NCI-H526 (cell line): Measurements from ENCODE around the gene PTPRZ1.
A peak's percentile ranks its signal among the peaks of the same experiment; 100 is the strongest.

Source experiments
- DNase-seq, 2 experiments: peaks; one replicate each; lab custom pipeline; 2025; lab: John Stamatoyannopoulos, UW

The PTPRZ1 gene

DNA sequence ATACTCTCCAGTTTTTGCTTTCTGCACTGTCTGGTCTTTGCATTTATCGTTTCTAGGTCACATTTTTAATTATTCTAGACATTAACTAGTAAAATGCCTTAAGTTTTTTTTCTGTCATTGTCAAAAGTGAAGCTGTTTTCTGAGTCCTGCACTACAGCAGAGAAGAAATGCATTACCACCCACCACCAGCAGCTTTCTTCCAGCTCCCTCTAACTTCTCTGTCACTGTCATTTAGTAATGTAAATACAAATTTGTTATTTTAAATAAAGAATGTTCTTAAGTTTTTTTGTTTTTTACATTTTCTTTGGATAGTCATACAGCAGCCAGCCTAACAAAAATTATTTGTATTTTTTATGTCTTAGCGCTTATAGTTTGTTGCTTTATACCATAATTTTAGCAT is 18.8 kb downstream of the PTPRZ1 start:
- no peak for DNase-seq

DNA sequence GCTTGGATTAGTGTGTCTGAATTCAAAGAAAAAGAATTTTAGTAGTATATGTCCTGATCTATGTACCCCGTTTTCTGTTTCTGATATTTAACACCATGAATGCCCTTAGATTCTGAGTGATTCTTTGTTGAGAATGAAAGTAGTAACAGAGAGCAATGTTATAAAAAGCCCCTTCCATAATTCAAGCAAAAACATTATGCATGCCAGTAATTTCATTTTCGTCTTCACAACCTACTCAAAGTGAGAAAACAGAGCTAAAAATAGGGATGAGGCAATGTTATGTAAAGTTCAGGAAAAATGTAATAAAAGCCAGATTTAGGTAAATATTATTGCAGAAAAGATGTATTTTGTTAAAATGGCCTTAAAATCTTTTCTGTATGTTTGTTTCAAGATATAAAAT is 28.1 kb downstream of the PTPRZ1 start:
- DNase-seq, result no peak

DNA sequence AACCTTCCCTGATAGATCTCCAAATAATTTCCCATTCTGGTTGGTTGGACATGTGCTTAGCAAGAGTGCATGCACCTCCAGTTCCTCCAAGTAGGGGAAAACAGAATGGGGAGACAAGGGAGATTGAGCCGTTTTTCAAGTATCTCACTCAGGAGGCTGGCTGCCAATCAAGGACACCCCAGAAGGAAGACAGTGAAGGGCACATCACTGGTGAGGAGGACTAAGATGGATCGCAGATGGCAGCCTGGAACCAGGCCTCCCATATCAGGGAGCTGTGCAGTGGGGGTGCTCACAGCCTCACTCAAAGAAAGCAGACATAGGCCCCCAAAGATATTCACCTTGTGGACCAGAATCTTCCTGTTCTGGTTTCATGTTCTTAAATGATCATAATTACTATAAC is 31.2 kb downstream of the PTPRZ1 start:
- DNase-seq, result no peak

DNA sequence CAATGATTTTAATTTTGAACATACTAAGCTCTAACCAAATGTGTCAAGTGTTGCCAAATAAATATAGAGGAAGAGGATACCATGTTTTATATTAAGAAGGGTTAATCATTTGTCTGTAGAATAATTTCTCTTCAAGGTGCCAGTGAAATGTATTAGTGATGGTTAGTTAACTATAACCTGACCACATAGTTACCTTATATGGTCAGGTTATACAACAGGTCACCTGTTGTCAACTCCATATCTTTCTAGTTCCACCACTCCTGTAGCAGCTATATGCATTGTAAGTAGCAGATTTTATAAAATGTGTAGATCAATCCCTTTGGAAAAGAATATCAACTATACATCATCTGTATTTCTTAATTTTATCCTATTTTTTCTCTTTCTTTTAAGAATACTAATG is 35.1 kb downstream of the PTPRZ1 start:
- DNase-seq, result no peak

DNA sequence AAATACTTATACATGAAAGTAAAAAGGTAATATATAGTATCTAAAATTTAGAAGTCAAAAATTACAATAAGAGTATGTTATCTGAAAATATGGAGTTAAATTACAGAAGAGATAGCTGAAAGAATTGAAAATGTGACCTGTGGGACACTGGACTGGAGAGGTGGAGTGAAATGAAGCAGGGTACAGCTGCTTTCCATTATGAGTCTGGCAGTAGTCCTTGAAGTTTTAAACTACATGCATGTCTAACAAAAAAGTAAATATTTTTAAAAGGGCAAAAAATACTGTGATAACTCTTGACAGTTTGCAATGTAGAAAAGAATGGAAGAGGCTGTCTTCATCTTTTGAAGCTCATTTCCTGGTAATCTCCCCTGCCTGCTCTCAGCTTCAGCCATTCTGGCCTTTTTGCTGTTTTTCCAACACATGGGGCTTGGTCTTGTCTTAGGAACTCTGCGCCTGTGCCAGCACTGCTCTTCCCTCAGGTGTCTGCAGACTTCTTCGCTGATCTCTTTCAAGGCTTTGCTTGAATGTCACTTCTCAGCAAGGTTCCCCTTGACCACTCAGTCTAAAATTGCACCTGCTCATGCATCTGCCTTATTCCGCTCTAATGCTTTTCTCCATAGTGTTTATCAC is 36.9 kb downstream of the PTPRZ1 start:
- no peak for DNase-seq

DNA sequence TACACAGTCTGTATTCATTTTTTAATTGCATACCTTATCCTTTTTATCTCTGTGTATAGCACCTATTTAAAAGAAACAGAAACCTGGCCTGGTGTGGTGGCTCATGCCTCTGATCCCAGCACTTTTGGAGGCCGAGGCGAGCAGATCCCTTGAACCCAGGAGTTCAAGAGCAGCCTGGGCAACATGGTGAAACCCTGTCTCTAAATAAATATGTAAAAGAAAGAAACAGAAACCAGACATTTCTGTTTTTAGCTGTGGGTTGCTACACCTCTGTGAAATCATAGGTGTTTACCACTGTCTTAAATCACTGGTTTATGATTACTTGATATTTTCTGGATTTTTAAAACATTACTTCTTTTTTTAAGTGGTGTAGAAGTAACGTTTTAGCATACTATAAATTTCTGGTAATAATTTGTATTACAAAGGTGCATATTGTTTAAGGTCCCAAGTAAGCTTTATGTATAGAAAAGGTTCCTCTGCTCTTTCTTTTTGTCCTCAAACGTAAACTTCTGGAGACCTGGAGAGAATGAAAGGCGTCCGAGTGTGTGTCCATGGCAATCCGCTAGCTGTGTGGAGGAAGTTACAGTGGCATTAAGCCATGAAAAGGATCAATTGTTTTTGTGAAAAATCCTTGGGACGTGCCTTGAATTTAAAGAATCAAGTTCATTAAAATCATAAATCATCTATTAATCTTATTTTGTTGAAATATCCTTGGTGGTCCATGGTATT is 41.1 kb downstream of the PTPRZ1 start:
- no peak for DNase-seq

DNA sequence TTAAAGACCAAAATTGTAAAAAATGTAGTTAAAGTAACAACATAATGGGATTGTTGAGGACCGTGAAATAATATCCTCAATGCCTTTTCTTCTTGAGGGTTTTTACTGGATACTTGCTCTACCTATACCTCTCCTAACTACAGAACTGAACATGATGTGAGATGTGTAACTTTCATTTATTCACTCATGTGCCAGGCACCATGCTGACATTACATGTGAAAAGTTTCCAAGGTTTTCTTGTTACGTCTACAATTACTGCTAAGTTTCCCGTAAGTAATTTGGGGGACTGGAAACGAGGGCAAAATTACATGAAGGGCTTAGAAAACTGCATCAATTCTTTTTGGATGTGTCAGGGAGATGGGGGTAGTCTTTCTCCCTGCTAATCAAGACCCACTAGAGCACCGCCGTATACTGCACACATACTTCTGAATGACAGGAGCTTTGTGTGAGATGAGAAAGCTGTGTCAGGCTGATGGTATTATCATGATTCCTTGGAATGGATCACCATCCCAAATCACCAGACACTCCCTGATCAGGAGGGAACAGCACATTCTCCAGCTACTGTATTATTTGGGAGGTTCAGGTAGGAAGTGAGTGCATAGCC is 41.8 kb downstream of the PTPRZ1 start:
- no peak for DNase-seq

DNA sequence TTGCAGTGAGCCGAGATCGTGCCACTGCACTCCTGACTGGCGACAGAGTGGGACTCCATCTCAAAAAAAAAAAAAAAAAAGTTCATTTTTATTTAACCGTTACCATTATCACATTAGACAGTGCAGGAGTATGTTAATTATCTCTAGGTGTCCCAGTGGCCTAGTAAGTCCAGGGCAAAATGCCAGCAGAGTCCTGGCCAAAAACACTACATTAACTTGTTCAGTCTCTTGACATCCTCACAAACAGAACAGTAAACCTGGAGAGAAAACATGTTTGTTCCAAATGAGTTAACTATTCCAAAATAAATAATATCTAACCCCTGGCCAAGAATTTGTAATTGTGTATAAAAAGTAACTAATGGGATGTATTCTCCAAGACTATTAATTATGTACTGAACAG is 43.2 kb downstream of the PTPRZ1 start:
- no peak for DNase-seq

DNA sequence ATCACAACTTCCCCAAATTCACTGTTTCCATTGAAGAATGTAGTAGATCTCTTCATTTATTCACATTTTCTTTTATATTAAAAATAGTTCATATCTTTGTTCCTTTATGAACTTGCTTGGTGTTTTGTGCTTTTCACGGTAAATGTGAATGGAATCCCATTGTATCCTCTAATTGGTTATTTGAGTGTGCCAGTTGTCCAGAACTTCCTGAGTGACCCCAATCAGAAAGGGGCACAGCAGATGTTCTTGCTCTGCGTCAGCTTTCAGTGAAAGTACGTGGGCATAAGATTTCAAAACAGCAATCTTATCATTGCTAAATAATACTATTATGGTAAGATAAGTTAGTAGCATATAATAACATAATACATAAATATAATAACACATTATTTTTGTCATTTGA is 47.0 kb downstream of the PTPRZ1 start:
- no peak for DNase-seq

DNA sequence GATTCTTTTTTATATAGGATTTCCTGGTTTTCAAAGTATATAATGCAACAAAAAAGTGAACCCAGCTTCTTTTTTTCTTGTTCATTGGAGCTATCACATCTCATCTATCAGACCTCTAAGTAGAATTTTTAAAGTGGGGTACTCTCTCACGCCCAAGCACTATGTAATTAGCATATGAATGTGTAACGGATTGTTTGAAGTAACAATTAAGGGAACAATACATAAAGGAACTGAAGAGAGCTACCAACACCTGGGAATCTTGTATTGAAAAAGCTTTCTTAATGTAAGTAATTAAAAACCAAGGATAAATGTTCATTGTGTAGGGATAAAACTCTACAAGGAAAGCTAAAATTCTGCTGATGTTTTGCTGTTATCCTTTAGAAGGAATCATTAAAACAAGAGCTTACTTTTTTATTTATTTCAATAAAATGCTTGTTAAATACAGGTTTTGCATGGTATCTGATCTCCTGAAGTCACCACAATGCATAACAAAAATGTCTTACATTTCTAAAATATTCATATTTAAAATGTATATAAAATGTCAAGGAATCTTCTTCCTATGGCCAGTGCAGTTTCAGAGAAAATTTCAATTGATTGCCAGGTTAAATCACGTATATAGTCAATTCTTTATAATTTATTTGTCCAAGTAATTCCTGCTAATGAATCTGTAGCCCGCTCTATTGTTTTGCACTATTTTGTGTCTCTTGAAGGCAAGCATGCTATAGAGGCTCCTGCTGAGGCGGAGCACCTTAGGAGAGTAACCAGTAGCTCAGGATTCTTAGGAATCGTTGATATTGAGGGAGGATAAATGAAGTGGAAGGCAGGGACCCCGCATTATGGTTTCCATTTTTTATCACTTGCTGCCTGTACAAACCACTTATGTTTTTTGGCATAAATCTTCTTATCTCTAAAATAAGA is 51.6 kb downstream of the PTPRZ1 start:
- no peak for DNase-seq

DNA sequence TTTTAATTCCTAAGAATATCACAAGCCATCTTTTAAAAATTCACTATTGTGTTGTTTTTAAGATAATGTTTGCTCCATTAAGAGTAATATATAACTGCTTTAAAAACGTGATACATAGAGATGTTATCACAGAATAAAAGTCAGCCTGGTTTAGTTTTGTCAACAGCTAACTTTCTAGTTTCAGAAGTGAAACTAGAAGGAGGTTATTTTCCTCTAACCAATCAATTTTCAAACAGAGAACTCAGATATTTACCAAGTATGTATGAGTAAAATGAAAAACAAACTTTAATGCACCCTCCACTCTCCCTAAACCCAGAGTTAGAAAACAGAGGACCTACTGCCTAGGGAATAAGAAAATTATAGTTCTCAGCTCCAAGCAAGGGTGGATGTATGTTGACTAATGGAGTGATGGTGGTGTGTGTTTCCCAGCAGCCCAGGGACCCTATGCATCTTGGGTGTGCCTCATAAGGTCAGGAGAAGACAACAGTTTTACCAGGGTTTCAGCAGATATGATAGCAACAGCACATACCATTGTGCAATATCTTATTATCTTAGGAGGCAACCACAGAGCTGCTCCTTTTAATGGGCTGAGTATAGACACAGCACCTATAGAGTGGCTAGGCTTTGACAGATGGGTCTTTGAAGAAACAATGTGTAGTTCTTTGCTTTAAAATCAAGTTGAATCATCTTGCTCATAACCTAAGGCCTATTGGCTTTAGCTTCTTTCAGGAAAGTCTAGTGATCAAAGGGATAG is 58.4 kb downstream of the PTPRZ1 start:
- DNase-seq, result no peak

DNA sequence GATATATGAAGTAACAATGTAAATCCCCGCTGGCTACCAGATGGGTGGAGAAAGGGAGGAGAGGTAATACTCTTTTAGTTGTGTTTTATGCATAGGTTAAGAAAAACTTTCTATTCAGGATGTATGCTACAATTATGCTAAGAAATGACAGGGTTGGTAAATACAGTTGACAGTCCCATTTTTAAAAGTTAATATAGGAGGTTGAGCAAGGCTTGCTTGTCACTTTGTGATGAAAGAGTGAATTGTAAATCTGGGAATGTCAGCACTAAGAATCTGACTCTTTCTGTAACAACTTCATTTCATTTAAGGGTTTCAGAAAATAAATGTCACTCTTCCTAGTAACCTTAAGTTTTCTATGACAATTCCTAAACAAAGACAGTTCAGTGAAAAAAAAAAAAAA is 59.8 kb downstream of the PTPRZ1 start:
- DNase-seq, result no peak

DNA sequence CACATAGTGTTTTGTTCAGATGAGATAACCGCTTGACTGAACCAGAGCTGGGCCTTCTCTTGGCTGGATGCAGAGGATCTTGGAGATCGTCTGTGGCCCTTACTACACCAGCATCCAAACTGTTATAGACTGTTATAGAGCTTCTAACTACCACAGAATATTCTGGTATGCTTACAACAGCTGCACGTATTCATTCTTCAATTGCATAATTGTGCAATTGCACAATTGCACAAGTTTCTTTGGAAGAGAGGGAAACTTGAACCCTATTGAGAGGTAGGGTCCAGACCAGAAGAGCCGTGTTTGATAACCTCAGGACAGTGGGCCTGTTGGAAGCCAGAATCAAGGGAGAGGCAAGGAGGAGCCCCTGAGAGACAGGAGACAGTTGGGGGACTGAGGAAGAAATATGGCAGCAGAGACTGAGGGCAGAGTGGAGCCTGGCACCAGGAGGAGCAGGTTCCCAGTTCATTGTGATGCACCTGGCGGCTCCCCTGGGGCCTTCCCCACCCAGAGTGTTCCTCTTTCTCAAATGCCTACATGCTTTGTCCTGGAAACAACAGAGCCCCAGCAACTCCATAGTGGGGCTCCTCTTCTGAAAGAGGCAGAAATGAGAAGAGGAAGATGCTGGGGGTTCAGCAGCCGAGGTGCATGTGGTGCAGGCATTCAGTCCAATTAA is 64.1 kb downstream of the PTPRZ1 start:
- DNase-seq, result no peak

DNA sequence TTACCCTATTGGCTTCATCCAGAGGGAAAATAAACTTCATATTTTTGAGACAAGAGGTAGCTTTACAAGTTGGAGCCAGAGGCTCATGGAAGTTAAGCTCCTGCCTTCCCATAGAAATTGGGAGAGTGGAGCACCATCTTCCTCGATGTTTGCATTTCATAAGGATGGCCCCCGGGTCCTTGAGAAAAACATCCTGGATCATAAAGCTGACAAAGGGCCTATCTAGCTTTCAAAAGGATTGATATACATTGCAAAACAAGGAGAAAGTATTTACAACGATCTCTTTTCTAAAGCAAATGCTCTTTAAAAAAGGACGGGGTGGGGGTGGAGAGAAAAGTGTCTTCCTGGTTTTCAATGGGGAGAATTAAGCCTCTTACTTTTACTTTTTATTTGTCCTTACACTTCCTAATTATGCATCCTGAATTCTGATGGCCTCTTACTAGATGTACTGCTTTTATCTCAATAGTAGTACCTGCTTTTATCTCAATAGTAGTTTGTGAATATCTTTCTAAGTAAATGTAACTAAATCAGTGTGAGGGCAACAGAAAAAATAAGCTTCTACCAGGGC is 65.6 kb downstream of the PTPRZ1 start:
- DNase-seq, result no peak

DNA sequence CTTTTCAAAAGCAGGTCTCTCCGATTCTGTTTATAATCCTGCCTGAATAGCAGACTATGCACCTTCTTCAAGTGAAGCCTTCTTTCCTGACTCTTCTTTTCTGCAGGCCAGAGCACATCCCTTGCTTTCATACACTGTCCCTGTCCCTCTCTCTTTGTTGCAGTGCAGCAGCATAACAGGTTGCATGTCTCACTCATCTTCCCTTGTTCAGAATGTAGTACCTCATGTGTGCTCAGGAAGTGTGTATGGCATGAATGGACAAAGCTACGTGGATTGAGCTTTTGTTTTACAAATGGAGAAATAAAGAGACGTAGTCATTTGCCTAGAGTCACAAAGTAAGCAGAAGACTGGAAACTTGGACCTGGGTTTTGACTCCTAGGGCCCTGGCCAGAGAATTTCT is 68.0 kb downstream of the PTPRZ1 start:
- peak in 1 of 2 experiments; percentile 5 for DNase-seq

DNA sequence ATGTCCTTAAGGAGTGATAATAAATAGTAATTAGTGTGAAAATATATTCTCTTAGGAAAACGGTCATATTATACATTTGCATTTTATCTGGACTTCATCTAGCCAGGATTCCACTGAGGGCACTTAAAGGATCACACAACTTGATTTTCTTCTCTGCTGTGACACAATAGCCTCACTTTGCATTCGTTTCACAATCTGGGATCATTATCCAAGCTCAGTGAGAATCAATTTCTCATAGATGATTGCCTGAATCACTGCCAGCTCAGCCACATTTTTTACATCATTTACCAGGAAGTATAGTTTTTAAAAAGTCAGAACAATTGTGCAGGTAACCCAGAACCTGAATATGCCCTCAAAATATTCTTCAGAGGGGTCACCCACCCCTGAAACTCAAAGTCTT is 68.9 kb downstream of the PTPRZ1 start:
- DNase-seq, result no peak

DNA sequence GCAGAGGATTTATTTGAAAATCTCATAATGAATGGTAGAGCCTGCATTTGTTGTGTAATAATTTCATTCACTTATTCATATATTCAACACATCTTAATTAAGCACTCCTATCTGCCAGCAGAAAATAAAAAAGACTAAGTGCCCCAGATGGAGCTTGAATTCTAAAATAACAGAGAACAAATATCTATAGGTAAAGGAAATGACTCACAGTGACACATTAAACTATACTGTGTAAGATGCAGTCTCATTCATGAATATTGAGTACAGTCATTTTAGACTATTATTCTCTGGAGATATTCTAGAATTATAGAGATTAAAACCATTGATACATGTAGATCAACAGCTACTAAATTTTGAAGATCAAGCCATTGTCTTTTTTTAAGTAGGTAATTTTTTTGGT is 72.1 kb downstream of the PTPRZ1 start:
- DNase-seq, result no peak

DNA sequence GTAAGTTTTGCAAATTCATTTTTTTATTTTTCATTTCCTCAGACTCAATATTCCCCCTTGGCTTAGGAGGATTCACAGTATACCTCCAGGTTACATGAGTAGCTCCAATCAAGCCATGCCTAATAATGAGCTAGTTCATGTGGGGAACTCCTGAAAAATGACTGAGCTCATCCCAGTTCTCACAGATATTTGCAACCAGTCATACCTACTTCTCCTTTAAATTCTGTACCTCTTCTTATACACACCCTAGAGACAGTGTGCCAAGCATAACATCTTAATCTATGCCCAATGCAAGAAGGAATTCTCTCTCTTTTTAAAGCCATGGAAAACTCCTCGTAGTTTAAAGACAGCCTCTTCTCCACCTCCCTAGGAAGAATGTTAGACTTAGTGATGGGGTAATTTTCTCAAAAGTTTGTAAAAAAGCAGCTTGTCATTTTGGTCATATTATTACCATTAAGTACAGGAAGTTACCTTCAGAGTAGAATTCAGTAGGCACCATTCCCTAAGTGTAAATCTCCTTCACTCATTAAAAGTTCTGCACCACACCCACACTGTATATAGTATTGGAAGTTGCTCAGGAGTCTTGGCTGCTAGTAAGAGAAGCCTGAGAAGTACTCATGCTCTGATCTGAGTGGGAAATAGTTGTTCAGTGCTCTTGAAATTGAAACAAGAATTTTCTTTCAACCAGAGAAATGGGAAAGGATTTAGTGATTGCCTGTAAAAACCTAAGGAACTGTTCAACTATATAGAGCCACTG is 72.7 kb downstream of the PTPRZ1 start:
- no peak for DNase-seq

DNA sequence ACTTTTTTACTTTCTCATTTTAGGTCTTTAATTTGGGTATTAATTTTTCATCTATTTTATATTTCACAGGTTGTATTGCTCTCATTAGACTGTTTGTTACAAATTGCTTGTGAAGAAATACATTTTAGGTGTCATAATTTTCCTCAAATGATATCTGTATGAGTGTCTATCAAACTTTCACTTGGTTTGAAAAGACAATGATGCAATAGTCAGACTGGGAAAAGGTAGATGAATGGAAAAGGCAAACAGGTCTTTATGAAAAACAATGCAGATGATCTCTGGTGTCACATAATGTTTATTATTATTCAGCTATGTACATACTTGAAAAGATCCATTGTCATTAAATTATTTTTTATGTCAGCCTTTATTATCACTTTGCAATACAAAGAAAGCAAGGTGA is 80.2 kb downstream of the PTPRZ1 start:
- no peak for DNase-seq

DNA sequence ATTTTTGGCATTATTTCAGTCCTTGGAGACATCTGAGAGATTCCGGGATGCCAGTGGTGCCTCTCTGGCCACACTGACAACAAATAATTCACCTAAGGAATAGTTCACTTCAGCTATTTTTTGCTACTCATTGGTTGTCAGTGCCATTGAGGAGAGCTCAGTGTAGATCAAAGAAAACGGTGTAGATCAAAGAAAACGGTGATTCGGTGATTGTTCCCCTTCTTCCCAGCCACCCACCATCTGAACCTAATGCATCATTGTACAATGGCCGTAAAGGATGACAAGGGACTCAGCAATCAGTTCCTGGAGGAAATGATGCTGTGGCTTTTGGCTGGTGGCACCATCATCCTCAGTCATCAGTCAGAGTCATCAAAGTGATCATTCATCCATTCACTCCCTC is 80.6 kb downstream of the PTPRZ1 start:
- no peak for DNase-seq
